ENCODE results near the gene TFF3.

TFF3 gene

DNA sequence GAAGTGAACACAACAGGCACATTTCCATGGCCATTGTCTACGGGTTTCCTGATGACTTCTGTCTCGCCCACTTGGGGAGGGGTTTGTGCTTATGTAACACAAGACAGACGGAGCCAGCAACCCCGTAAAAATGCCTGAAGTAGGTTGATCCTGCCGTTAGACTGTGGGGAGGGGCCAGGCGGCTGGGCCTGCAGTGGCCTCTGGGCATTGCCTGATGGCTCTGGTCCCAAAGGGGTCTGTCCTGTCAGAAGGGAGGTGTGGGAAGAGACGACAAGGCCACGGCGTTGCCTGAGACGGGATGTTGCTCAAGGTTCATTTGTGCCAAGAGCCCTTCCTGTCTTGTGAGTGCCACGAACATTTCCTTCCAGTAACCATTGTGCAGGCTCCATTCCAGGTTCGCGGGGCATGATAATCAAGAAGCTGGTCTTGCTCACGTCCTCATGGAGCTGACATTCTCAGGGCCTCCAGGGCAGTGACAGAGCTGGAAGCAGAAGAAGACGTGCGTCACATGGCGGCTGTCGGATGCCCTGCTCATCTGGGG lies 51.5 kb downstream of the TFF3 start:
- no peak overlapping the region for H3K4me2 ChIP-seq (ENCODE audit: low read depth, low read length)
- no peak overlapping the region for H2AFZ ChIP-seq (ENCODE audit: low read length)

GRCh38 chr21:42262831-42263231 lies 52.4 kb downstream of the TFF3 start:
- Histone ChIP-seq H3F3A (ENCODE audit: insufficient read depth, low read length) (no peaks in the 10 kb centered on the region), H3K4me3 (ENCODE audit: low read length) (no peak overlapping the region), H3K27me3 (replicated peaks; ENCODE audit: insufficient read depth, low read length) (peaks cover 67% of the 10 kb centered on the region), H3K9me3 (replicated peaks; ENCODE audit: insufficient read depth, low read length) (no peaks in the 10 kb centered on the region), H3K79me2 (ENCODE audit: low read length) (no peaks in the 10 kb centered on the region), H3K9me2 (replicated peaks; ENCODE audit: insufficient read depth, low read length) (no peaks in the 10 kb centered on the region), H3K9ac (ENCODE audit: low read length) (no peak overlapping the region), H3K36me3 (replicated peaks; ENCODE audit: insufficient read depth, low read length) (no peaks in the 10 kb centered on the region), H4K20me1 (ENCODE audit: insufficient read depth, low read length) (no peaks in the 10 kb centered on the region), H3K27ac (ENCODE audit: low read length) (no peak overlapping the region), H2AFZ (ENCODE audit: low read length) (no peak overlapping the region), H3K4me1 (ENCODE audit: low read length) (no peaks in the 10 kb centered on the region), H3K4me2 (ENCODE audit: low read depth, low read length) (no peak overlapping the region)
- no peak for TF ChIP-seq EZH2 (optimal IDR thresholded peaks at IDR 0.05; ENCODE audit: low read depth, low read length)
- TF ChIP-seq EZH2phosphoT487 (IDR thresholded peaks at IDR 0.05; ENCODE audit: low read length): no peak
- TF ChIP-seq CTCF (IDR thresholded peaks at IDR 0.05; ENCODE audit: low read length): no peak
- DNase-seq: no peak

More for the DNA sequence above, 51.5 kb downstream of the TFF3 start:
- no peaks in the 10 kb centered on the region for H3K4me1 ChIP-seq (ENCODE audit: low read length)
- no peaks in the 10 kb centered on the region for H3K79me2 ChIP-seq (ENCODE audit: low read length)
- H3K36me3 ChIP-seq (replicated peaks; ENCODE audit: insufficient read depth, low read length): no peaks in the 10 kb centered on the region
- TF ChIP-seq EZH2phosphoT487 (IDR thresholded peaks at IDR 0.05; ENCODE audit: low read length): no peak
- no peak for TF ChIP-seq EZH2 (optimal IDR thresholded peaks at IDR 0.05; ENCODE audit: low read depth, low read length)
- TF ChIP-seq CTCF (IDR thresholded peaks at IDR 0.05; ENCODE audit: low read length): no peak
- peaks cover 75% of the 10 kb centered on the region for H3K27me3 ChIP-seq (replicated peaks; ENCODE audit: insufficient read depth, low read length)
- no peak overlapping the region for H3K9ac ChIP-seq (ENCODE audit: low read length)
- H4K20me1 ChIP-seq (ENCODE audit: insufficient read depth, low read length): no peaks in the 10 kb centered on the region
- no peaks in the 10 kb centered on the region for H3K9me3 ChIP-seq (replicated peaks; ENCODE audit: insufficient read depth, low read length)
- H3F3A ChIP-seq (ENCODE audit: insufficient read depth, low read length): no peaks in the 10 kb centered on the region
- H3K27ac ChIP-seq (ENCODE audit: low read length): no peak overlapping the region
- no peak overlapping the region for H3K4me3 ChIP-seq (ENCODE audit: low read length)
- DNase-seq: no peak
- H3K9me2 ChIP-seq (replicated peaks; ENCODE audit: insufficient read depth, low read length): no peaks in the 10 kb centered on the region

DNA sequence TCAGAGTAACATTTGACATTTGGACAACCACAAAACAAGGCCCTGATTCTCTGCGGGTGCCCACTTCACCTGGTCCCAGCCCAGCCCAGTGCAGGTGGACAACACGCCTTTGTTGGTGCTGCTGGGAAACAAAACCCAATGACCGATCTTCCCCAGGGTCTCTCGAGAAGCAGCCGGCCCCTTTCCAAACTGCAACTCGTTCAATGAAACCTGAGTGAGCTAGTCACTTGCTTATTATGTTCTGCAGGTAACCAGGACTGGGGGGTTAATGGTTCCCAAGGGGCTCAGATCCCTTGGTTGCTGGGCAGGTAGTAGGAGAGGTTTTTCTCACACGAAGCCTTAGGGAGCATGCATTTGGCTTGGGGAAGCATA lies 53.4 kb downstream of the TFF3 start:
- Histone ChIP-seq H3K4me2 (ENCODE audit: low read depth, low read length) (no peak overlapping the region), H3K9me2 (replicated peaks; ENCODE audit: insufficient read depth, low read length) (no peaks in the 10 kb centered on the region), H2AFZ (ENCODE audit: low read length) (no peak overlapping the region), H3K27ac (ENCODE audit: low read length) (no peak overlapping the region), H3K4me3 (ENCODE audit: low read length) (no peak overlapping the region), H3K27me3 (replicated peaks; ENCODE audit: insufficient read depth, low read length) (peaks cover 72% of the 10 kb centered on the region), H3K9me3 (replicated peaks; ENCODE audit: insufficient read depth, low read length) (no peaks in the 10 kb centered on the region), H3F3A (ENCODE audit: insufficient read depth, low read length) (no peaks in the 10 kb centered on the region), H3K79me2 (ENCODE audit: low read length) (no peaks in the 10 kb centered on the region), H3K36me3 (replicated peaks; ENCODE audit: insufficient read depth, low read length) (no peaks in the 10 kb centered on the region), H3K9ac (ENCODE audit: low read length) (no peak overlapping the region), H4K20me1 (ENCODE audit: insufficient read depth, low read length) (no peaks in the 10 kb centered on the region), H3K4me1 (ENCODE audit: low read length) (no peaks in the 10 kb centered on the region)
- no peak for DNase-seq
- no peak for TF ChIP-seq EZH2 (optimal IDR thresholded peaks at IDR 0.05; ENCODE audit: low read depth, low read length)
- TF ChIP-seq CTCF (IDR thresholded peaks at IDR 0.05; ENCODE audit: low read length): no peak
- no peak for TF ChIP-seq EZH2phosphoT487 (IDR thresholded peaks at IDR 0.05; ENCODE audit: low read length)

Measured in MM.1S (cell line).